Osteocyte (in vitro differentiated cells): Measurements from ENCODE around the gene DOK5. TPM values are rescaled to one million over a fixed set of nuclear protein-coding genes. Genes with fewer than 3 reads are reported as not detected.

ENCODE experiments used
- DNase-seq: peaks from one replicate; pipeline ENCODE4 v3.0.0; 2021; ENCODE audit warnings: mixed read lengths; ENCODE audit not compliant: unreplicated experiment; ENCODE audit errors: extremely low spot score
- H3K27ac Mint-ChIP-seq: one replicate; pipeline ENCODE4 v1.8.0; 2021; ENCODE audit warnings: mild to moderate bottlenecking, mixed read lengths; ENCODE audit not compliant: unreplicated experiment
- H3K27me3 Mint-ChIP-seq: one replicate; pipeline ENCODE4 v1.8.0; 2021; ENCODE audit warnings: mixed read lengths; ENCODE audit not compliant: unreplicated experiment
- H3K36me3 Mint-ChIP-seq: one replicate; pipeline ENCODE4 v1.8.0; 2021; ENCODE audit warnings: mixed read lengths; ENCODE audit not compliant: unreplicated experiment
- H3K4me1 Mint-ChIP-seq: one replicate; pipeline ENCODE4 v1.8.0; 2021; ENCODE audit warnings: mixed read lengths; ENCODE audit not compliant: unreplicated experiment
- H3K4me3 Mint-ChIP-seq: one replicate; pipeline ENCODE4 v1.8.0; 2021; ENCODE audit warnings: mild to moderate bottlenecking, moderate library complexity, mixed read lengths; ENCODE audit not compliant: unreplicated experiment
- H3K9me3 Mint-ChIP-seq: one replicate; pipeline ENCODE4 v1.8.0; 2021; ENCODE audit warnings: mixed read lengths; ENCODE audit not compliant: unreplicated experiment
- total RNA-seq: library from RNA; stranded (reverse); gene quantifications from 2 replicates; pipeline ENCODE4 v1.2.1, GENCODE V29; 2021
- TF ChIP-seq, protein P1 (sequence below): fragments of 200-600 bp; sonication (generic); IDR thresholded peaks from 2 replicates; pipeline ENCODE4 v1.5.0; 2021; ENCODE audit warnings: antibody characterized with exemption, mild to moderate bottlenecking, moderate library complexity

The DOK5 gene
- total RNA-seq, 1 donor from 2014 or later, result 7.4 TPM

- Mint-ChIP-seq H3K9me3 (no peaks in the 10 kb centered on the region), H3K27me3 (peaks cover 14% of the 10 kb centered on the region), H3K4me3 (no peak overlapping the region), H3K27ac (no peak overlapping the region), H3K4me1 (no peaks in the 10 kb centered on the region), H3K36me3 (no peaks in the 10 kb centered on the region)
- TF ChIP-seq, protein P1, sequence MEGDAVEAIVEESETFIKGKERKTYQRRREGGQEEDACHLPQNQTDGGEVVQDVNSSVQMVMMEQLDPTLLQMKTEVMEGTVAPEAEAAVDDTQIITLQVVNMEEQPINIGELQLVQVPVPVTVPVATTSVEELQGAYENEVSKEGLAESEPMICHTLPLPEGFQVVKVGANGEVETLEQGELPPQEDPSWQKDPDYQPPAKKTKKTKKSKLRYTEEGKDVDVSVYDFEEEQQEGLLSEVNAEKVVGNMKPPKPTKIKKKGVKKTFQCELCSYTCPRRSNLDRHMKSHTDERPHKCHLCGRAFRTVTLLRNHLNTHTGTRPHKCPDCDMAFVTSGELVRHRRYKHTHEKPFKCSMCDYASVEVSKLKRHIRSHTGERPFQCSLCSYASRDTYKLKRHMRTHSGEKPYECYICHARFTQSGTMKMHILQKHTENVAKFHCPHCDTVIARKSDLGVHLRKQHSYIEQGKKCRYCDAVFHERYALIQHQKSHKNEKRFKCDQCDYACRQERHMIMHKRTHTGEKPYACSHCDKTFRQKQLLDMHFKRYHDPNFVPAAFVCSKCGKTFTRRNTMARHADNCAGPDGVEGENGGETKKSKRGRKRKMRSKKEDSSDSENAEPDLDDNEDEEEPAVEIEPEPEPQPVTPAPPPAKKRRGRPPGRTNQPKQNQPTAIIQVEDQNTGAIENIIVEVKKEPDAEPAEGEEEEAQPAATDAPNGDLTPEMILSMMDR, result no peak
- no peak for DNase-seq
Observed at GRCh38 chr20:54651252-54651651, 175.9 kb downstream of the DOK5 start.

GRCh38 chr20:54654450-54654849 lies 179.1 kb downstream of the DOK5 start:
- TF ChIP-seq, protein P1, result no peak
- no peaks in the 10 kb centered on the region for H3K36me3 Mint-ChIP-seq
- no peak for DNase-seq
- peaks cover 14% of the 10 kb centered on the region for H3K27me3 Mint-ChIP-seq
- H3K4me3 Mint-ChIP-seq, result no peak overlapping the region
- H3K4me1 Mint-ChIP-seq, result no peaks in the 10 kb centered on the region
- H3K9me3 Mint-ChIP-seq, result no peaks in the 10 kb centered on the region
- H3K27ac Mint-ChIP-seq, result no peak overlapping the region

- TF ChIP-seq, protein P1, result no peak
Observed at GRCh38 chr20:54657268-54657826, 182.0 kb downstream of the DOK5 start.

DNA sequence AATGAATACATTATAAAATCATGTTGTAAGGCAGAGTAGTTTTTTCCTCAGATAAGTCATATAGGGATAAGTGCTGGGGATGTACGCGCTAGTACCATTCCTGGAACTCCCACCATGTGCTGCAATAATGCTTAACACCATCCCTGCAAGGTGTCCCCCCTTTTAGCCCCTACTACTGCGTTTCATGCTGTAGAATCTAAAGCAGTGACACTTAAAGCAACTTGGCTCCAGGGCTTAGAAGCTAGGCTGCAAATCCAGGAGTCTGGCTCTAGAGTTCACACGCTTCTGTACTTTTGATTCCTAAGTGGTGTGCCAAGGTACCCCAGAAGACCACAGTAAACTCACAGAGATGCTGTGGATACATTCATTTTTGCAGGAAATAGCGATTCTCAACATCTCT lies 183.1 kb downstream of the DOK5 start:
- Mint-ChIP-seq H3K27ac (no peak overlapping the region), H3K4me1 (no peaks in the 10 kb centered on the region)

More at GRCh38 chr20:54657268-54657826, 182.0 kb downstream of the DOK5 start:
- Mint-ChIP-seq H3K36me3 (no peaks in the 10 kb centered on the region), H3K4me3 (no peak overlapping the region), H3K27ac (no peak overlapping the region), H3K9me3 (no peaks in the 10 kb centered on the region), H3K4me1 (no peaks in the 10 kb centered on the region), H3K27me3 (peaks cover 3% of the 10 kb centered on the region)
- DNase-seq, result no peak

DNA sequence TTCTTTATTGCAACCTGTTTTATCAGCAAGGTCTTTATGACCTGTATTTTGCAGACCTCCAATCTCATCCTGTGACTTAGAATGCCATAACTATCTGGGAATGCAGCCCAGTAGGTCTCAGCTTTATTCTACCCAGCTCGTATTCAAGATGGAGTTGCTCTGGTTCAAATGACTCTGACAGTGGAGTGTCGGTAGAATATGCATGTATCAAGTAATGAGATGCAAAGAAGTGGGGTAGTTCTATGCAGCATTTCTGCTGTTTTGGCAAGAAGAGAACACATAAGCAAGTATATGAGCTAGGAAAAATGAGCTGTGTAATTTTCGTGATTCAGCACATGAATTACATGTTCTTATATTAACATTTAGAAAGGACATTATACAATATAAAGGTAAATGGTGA lies 185.9 kb downstream of the DOK5 start:
- H3K36me3 Mint-ChIP-seq, result no peaks in the 10 kb centered on the region
- TF ChIP-seq, protein P1, result no peak
- H3K9me3 Mint-ChIP-seq, result no peaks in the 10 kb centered on the region
- no peak for DNase-seq
- H3K27ac Mint-ChIP-seq, result no peak overlapping the region
- peaks cover 4% of the 10 kb centered on the region for H3K27me3 Mint-ChIP-seq
- H3K4me3 Mint-ChIP-seq, result no peak overlapping the region
- no peaks in the 10 kb centered on the region for H3K4me1 Mint-ChIP-seq

More for the DNA sequence above, 183.1 kb downstream of the DOK5 start:
- H3K4me3 Mint-ChIP-seq, result no peak overlapping the region
- H3K27me3 Mint-ChIP-seq, result peaks cover 4% of the 10 kb centered on the region
- H3K36me3 Mint-ChIP-seq, result no peaks in the 10 kb centered on the region
- no peaks in the 10 kb centered on the region for H3K9me3 Mint-ChIP-seq
- DNase-seq, result no peak
- TF ChIP-seq, protein P1, result no peak
